ENCODE measurements around the gene TSC2.

TSC2 gene

DNA sequence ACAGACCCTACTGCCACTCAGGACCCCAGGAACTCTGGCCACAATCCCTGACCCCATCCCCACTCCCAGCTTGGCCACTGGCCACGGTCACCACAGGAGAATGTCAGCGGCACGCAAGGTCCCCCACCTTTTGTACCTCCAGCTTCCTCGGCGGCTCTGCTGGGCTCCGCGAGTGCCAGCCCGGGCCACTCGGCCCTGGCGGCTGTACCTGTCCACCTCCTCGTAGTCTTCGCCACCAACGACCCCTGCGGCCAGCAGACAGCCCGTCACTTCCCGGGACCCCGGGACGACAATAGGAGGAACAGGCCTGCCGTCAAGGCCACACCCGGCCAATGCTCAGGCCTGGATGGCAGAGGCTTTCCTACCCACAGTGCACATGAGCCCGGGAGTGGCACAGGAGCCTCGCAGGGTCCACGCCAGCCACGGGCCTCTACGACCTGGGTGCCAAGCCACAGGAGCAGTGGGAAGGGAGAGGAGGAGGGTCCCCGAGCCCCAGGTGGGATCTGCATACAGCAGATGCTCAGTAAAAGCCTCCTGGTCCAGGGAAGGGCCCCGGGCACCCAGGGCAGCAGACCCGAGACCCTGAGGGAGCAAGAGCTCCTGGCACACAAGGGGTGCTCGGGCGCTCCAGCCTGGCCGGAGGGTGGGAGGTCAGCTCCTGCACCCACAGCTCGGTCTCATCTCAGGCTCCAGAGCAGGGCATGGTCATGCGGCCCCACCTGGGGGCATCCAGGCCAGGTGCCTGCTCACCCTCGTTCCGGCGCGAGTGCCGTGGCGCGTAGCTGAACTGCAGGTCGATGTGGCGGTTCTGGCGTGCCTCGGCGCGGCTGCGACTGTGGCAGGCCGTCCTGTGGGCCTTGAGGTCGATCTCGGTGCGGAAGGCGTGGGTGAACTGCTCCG is 46.1 kb upstream of the TSC2 start:
- TF ChIP-seq, protein P1, sequence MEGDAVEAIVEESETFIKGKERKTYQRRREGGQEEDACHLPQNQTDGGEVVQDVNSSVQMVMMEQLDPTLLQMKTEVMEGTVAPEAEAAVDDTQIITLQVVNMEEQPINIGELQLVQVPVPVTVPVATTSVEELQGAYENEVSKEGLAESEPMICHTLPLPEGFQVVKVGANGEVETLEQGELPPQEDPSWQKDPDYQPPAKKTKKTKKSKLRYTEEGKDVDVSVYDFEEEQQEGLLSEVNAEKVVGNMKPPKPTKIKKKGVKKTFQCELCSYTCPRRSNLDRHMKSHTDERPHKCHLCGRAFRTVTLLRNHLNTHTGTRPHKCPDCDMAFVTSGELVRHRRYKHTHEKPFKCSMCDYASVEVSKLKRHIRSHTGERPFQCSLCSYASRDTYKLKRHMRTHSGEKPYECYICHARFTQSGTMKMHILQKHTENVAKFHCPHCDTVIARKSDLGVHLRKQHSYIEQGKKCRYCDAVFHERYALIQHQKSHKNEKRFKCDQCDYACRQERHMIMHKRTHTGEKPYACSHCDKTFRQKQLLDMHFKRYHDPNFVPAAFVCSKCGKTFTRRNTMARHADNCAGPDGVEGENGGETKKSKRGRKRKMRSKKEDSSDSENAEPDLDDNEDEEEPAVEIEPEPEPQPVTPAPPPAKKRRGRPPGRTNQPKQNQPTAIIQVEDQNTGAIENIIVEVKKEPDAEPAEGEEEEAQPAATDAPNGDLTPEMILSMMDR (IDR thresholded peaks at IDR 0.05; ENCODE audit: insufficient read depth, low read length, missing control alignments) = no peak
- no peak overlapping the region for H3K4me3 ChIP-seq (ENCODE audit: low read depth, low read length)
- CTCF ChIA-PET = interaction anchor here (3.7 to 10.6 kb wide), 4 partner anchors 11 to 151 kb away, joined by 38 to 176 read pairs (median 100); partner anchors contain the start of genes GFER, NOXO1, PKD1 and SYNGR3
- no peak for DNase-seq (ENCODE audit: low read depth, low spot score)
- POLR2A ChIA-PET = interaction anchor here (1.2 kb wide), 1 partner anchor 154 kb away, joined by 3 read pairs; the partner anchor contains the start of gene TRAF7

DNA sequence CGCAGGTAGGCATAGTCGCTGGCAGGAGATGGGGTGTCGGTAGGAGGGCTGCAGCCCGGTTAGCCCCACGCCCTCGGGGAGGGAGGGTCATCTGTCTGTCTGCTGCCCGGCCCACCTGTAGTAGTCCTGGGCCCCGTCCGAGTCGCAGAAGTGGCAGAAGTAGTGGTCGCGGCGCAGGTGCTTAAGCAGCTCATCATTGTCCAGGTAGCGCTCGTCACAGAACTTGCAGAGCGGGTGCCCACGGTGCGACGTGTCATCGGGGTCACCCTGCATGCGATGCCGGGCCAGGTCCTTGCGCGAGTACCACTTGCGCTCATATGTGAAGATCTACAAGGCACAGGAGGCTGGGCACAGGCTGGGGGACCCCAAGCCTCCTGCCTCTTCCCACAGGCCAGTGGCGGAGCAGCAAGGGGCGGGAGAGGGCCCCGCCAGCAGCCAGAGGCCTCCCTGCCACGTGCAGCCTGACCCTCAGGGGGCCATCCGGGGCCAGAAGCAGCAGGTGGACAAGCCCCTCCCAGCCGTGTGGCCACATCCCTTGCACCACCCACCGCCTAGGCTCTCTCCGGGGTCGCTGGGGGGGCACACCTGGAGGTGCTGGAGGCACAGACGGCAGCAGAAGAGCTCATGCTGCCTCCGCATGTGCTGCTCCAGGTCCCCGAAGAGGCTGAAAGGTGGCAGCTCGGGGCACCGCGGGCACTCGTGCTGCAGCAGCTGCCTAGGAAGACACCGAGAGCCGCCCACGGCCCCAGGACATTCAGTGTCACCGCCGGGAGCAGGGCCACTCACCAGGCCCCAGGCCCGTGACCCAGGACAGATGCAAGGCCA is 45.2 kb upstream of the TSC2 start:
- POLR2A ChIA-PET = no interaction called here
- no peak overlapping the region for H3K4me3 ChIP-seq (ENCODE audit: low read depth, low read length)
- CTCF ChIA-PET = interaction anchor here (0.6 to 10.6 kb wide), 19 partner anchors 10 to 248 kb away, joined by 3 to 176 read pairs (median 4); partner anchors contain the start of genes ECI1, GFER, NOXO1 and NTHL1
- DNase-seq (ENCODE audit: low read depth, low spot score) = no peak
- TF ChIP-seq, protein P1 (IDR thresholded peaks at IDR 0.05; ENCODE audit: insufficient read depth, low read length, missing control alignments) = no peak

DNA sequence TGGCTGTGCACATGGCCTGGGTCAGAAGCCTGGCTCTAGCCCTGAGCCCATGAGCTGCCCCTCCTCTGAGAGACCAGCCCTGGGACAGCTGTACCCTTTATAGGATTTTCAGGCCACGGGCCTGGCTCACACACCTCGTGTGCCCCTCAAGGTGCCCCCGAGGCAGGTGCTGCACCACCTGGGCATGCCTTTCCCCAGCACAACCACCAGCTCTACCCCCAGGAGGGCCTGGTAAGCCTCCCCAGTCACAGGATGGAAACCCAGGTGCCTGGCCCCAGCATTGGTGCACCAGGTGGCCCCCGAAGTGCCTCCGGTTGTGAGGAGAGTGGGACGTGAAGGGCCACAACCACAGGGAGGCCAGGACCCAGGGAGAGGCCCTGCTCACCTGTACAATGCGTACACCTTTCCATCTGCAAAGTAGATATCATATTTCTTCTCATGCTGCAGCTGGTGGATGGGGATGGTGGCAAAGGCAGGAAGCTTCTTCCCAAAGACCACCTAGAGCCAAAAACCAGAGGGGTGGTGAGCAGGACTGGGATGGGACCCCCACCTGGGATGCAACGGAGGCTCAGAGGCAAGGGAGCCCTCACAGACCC is 44.5 kb upstream of the TSC2 start:
- CTCF ChIA-PET = interaction anchor here (0.6 to 10.6 kb wide), 22 partner anchors 10 to 248 kb away, joined by 3 to 176 read pairs (median 4); partner anchors contain the start of genes ECI1, GFER, NOXO1 and NTHL1
- TF ChIP-seq, protein P1 (IDR thresholded peaks at IDR 0.05; ENCODE audit: insufficient read depth, low read length, missing control alignments) = no peak
- POLR2A ChIA-PET = interaction anchor here (0.6 to 2.2 kb wide), 3 partner anchors 39 to 152 kb away, joined by 3 to 6 read pairs (median 3); partner anchors contain the start of genes RPS2 and TRAF7
- no peak for DNase-seq (ENCODE audit: low read depth, low spot score)
- no peak overlapping the region for H3K4me3 ChIP-seq (ENCODE audit: low read depth, low read length)

DNA sequence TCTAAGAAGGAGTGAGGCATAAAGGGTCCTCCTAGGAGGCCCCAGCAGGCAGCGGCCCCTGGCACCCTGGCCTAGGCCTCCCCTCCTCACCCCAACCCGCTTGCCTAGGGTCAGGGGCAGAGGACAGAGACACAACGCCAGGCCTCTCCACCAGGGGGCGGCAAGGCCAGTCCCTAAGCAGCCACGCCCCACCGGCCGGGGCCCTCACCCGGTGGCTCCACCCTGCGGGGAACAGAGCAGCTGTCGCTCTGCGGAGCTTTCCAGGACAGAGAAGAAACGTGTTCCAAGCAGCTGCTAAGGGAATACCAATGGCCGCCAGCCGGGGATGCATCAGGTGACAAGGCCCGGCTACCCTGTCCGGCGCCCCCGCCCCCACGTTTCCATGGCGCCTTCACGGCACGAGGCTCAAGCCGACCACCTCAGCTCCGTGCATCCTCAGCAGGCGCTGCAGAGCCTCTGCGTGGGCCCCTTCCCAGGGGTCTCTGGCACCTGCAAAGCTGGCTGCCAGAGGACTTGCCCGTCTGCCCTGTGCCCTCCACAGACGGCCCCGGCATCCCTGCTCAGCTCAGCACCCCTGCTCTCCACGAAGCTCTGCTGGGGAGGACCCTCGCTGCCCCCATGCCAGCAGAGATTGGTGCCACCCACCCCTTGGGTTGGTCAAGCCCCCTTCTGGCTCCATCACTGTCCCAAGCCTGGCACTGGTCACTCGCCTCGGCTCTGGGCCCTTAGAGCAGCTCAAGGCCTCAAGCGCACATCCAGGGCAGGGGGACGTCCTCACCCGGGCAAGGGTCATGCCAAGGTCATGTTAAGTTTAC is 43.8 kb upstream of the TSC2 start:
- ChIA-PET POLR2A (interaction anchor here (0.6 to 2.2 kb wide), 3 partner anchors 39 to 151 kb away, joined by 3 to 6 read pairs (median 3); partner anchors contain the start of genes RPS2 and TRAF7), CTCF (interaction anchor here (0.7 to 10.6 kb wide), 22 partner anchors 9 to 247 kb away, joined by 3 to 176 read pairs (median 4); partner anchors contain the start of genes ECI1, GFER, NOXO1 and NTHL1)
- TF ChIP-seq, protein P1 (IDR thresholded peaks at IDR 0.05; ENCODE audit: insufficient read depth, low read length, missing control alignments) = peak; percentile 97
- no peak for DNase-seq (ENCODE audit: low read depth, low spot score)
- peak overlapping the region; percentile 6; the same call in 1 of the 2 replicates for H3K4me3 ChIP-seq (ENCODE audit: low read depth, low read length)

DNA sequence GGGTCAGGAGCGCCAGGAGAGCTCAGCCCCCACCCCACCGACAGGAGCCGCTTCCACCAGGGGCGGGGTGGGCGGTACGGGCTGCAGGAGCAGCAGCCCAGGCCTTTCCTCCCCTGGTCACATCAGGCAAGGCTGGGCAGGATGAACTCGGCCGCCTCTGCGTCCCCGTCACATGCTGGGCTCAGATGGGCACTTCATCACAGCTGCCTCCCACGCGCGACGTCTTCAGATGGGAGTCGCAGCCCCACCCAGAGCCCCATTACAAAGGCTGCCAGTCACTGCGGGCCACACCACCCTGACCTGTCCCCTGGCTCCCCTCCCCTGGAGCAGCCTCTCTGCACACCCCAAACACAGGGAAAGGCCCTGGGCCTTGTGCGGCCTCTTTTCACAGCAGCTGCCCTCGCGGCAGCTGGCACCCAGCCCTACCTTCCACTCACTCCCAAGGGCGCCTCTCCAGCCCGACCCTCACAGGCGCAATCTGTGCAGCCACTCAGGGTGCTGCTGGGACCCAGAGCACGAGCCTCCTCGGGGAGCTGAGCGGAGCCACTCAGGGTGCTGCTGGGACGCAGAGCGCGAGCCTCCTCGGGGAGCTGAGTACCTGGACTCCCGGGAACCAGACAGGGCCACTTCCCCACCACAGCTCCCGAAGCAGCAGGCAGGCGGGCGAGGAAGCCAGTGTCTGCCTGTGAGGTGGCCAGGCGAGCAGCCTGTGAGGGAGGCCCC is 42.8 kb upstream of the TSC2 start:
- TF ChIP-seq, protein P1 (IDR thresholded peaks at IDR 0.05; ENCODE audit: insufficient read depth, low read length, missing control alignments) = no peak
- ChIA-PET POLR2A (interaction anchor here (2.2 kb wide), 1 partner anchor 150 kb away, joined by 6 read pairs; the partner anchor contains the start of gene TRAF7), CTCF (interaction anchor here (0.8 to 10.6 kb wide), 13 partner anchors 8 to 247 kb away, joined by 3 to 176 read pairs (median 8); partner anchors contain the start of genes ECI1, GFER, NOXO1 and NTHL1)
- no peak overlapping the region for H3K4me3 ChIP-seq (ENCODE audit: low read depth, low read length)
- no peak for DNase-seq (ENCODE audit: low read depth, low spot score)
